GM12872 (cell line): Measurements from ENCODE around the gene ARHGAP45.

Source experiments
- CTCF ChIP-seq: IDR thresholded peaks from 3 replicates; pipeline ENCODE4 v1.5.1; 2011; ENCODE audit warnings: low read depth, mild to moderate bottlenecking, low read length, moderate library complexity; ENCODE audit not compliant: insufficient read depth

ARHGAP45 gene

GRCh38 chr19:1098177-1099051 lies 31.4 kb downstream of the ARHGAP45 start:
- TF ChIP-seq CTCF = no peak

- no peak for TF ChIP-seq CTCF
Observed at GRCh38 chr19:1101337-1101698, 34.4 kb downstream of the ARHGAP45 start.

GRCh38 chr19:1102407-1103131 lies 35.6 kb downstream of the ARHGAP45 start:
- TF ChIP-seq CTCF = no peak

- TF ChIP-seq CTCF = no peak
Observed at GRCh38 chr19:1103132-1103707, 36.3 kb downstream of the ARHGAP45 start.

GRCh38 chr19:1103708-1104310 lies 36.8 kb downstream of the ARHGAP45 start, which contains the start of gene GPX4:
Gene GPX4, plus strand, starts transcription at chr19:1103994. Its CDS starts 50 bp downstream, at chr19:1104044.
- TF ChIP-seq CTCF = no peak

- no peak for TF ChIP-seq CTCF
Observed at GRCh38 chr19:1104311-1105007, 37.5 kb downstream of the ARHGAP45 start.
